DMS53 treated with DMSO at 0.1 percent for 48 hours (cell line): ENCODE data around the gene TUFT1.
"Not testable (repeated sequence)": the region's sequence is repeated elsewhere in the genome, so short reads cannot be mapped to it uniquely, and the experiment has no call there.

ENCODE experiments used
- DNase-seq: peaks from one replicate; lab custom pipeline; 2025; ENCODE audit not compliant: unreplicated experiment; lab: John Stamatoyannopoulos, UW

Gene TUFT1

GRCh38 chr1:151613282-151613780 is 73.2 kb downstream of the TUFT1 start:
- DNase-seq = no peak

- DNase-seq = no peak
Observed at GRCh38 chr1:151615711-151616504, 75.8 kb downstream of the TUFT1 start.

- no peak for DNase-seq
Observed at GRCh38 chr1:151616505-151616849, 76.4 kb downstream of the TUFT1 start.

GRCh38 chr1:151618003-151618402 is 77.9 kb downstream of the TUFT1 start:
- DNase-seq = no peak

- DNase-seq = no peak
Observed at GRCh38 chr1:151618470-151618869, 78.4 kb downstream of the TUFT1 start.

GRCh38 chr1:151618996-151619395 is 78.9 kb downstream of the TUFT1 start:
- not testable (repeated sequence) for DNase-seq

- peak; percentile 20 for DNase-seq
Observed at GRCh38 chr1:151619489-151620093, 79.5 kb downstream of the TUFT1 start.

GRCh38 chr1:151620286-151620685 is 80.2 kb downstream of the TUFT1 start:
- DNase-seq = no peak

- no peak for DNase-seq
Observed at GRCh38 chr1:151621351-151621750, 81.2 kb downstream of the TUFT1 start.

GRCh38 chr1:151624783-151625182 is 84.7 kb downstream of the TUFT1 start:
- no peak for DNase-seq

GRCh38 chr1:151626740-151627334 is 86.7 kb downstream of the TUFT1 start:
- DNase-seq = no peak

GRCh38 chr1:151629278-151629677 is 89.2 kb downstream of the TUFT1 start:
- DNase-seq = no peak
